Measurements from ENCODE around the gene HNRNPA1L2.
A peak's percentile ranks its signal among the peaks of the same experiment; 100 is the strongest.

The HNRNPA1L2 gene

DNA sequence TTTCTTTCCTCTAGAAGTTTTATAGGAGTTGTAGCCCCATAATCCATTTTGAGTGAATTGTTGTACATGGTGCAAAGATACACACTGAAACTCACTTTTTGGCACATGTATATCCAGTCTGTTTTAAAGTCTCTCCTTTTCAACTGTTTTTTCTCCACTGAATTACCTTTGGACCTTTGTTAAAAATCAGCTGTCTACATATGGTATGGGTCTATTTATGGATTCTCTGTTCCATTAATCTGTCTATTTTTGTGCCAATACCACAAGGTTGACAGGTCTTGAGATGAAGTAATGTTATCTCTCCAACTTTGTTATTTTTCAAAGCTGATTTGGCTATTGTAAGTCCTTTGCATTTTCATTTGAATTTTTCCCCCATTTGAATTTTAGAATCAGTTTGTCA lies 4.7 kb downstream of the HNRNPA1L2 start:
- Mint-ChIP-seq H3K27me3 (ENCODE audit: low read depth, poor library complexity) (no peaks in the 10 kb centered on the region), H3K4me3 (no peak overlapping the region), H3K9me3 (no peaks in the 10 kb centered on the region), H3K4me1 (peaks cover 41% of the 10 kb centered on the region), H3K27ac (no peak overlapping the region), H3K36me3 (ENCODE audit: low read depth) (peaks cover 53% of the 10 kb centered on the region)
- no peak for DNase-seq
- TF ChIP-seq, protein P1, sequence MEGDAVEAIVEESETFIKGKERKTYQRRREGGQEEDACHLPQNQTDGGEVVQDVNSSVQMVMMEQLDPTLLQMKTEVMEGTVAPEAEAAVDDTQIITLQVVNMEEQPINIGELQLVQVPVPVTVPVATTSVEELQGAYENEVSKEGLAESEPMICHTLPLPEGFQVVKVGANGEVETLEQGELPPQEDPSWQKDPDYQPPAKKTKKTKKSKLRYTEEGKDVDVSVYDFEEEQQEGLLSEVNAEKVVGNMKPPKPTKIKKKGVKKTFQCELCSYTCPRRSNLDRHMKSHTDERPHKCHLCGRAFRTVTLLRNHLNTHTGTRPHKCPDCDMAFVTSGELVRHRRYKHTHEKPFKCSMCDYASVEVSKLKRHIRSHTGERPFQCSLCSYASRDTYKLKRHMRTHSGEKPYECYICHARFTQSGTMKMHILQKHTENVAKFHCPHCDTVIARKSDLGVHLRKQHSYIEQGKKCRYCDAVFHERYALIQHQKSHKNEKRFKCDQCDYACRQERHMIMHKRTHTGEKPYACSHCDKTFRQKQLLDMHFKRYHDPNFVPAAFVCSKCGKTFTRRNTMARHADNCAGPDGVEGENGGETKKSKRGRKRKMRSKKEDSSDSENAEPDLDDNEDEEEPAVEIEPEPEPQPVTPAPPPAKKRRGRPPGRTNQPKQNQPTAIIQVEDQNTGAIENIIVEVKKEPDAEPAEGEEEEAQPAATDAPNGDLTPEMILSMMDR (IDR thresholded peaks at IDR 0.05), result no peak

DNA sequence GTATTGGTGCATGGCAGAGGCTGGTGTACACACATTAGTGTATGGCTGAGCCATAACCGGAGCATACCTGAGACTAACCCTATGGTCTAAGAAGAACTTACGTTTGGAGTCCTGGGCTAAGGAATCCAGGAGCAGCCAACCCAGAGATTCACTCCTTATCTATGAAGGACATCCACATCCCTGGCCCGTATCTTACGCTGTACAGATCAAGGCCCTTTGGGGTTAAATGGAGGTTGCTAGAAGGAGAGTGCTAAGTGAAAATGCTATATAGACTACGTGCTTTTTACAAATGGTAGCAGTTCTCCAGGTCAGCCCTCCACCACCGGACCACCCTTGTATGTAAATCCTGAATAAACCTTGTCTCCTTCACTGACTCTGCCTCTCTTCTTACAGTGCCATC lies 8.5 kb downstream of the HNRNPA1L2 start:
- no peak overlapping the region for H3K4me3 Mint-ChIP-seq
- peaks cover 13% of the 10 kb centered on the region for H3K4me1 Mint-ChIP-seq
- peak overlapping the region; percentile 89 for H3K27ac Mint-ChIP-seq
- H3K36me3 Mint-ChIP-seq (ENCODE audit: low read depth), result peaks cover 41% of the 10 kb centered on the region
- H3K9me3 Mint-ChIP-seq, result no peaks in the 10 kb centered on the region
- TF ChIP-seq, protein P1 (IDR thresholded peaks at IDR 0.05), result no peak
- no peak for DNase-seq
- no peaks in the 10 kb centered on the region for H3K27me3 Mint-ChIP-seq (ENCODE audit: low read depth, poor library complexity)

DNA sequence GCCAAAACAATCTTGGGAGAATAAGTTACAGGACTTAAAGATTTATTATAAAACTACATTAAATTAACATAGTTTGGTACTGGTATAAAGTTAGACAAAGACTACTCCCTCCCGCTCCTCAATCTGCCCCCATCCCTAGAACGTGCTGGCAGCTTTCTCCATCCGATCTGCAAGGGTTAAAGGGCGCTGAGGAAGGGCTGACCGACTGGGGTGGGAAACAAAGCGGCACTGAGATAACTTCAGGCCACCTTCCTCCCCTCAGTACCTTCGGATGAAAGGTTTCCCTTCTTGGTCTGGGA lies 9.6 kb downstream of the HNRNPA1L2 start:
- DNase-seq, result no peak
- Mint-ChIP-seq H3K36me3 (ENCODE audit: low read depth) (peaks cover 35% of the 10 kb centered on the region), H3K9me3 (no peaks in the 10 kb centered on the region), H3K27ac (no peak overlapping the region), H3K4me1 (peaks cover 8% of the 10 kb centered on the region), H3K4me3 (no peak overlapping the region), H3K27me3 (ENCODE audit: low read depth, poor library complexity) (no peaks in the 10 kb centered on the region)
- TF ChIP-seq, protein P1 (IDR thresholded peaks at IDR 0.05), result no peak

DNA sequence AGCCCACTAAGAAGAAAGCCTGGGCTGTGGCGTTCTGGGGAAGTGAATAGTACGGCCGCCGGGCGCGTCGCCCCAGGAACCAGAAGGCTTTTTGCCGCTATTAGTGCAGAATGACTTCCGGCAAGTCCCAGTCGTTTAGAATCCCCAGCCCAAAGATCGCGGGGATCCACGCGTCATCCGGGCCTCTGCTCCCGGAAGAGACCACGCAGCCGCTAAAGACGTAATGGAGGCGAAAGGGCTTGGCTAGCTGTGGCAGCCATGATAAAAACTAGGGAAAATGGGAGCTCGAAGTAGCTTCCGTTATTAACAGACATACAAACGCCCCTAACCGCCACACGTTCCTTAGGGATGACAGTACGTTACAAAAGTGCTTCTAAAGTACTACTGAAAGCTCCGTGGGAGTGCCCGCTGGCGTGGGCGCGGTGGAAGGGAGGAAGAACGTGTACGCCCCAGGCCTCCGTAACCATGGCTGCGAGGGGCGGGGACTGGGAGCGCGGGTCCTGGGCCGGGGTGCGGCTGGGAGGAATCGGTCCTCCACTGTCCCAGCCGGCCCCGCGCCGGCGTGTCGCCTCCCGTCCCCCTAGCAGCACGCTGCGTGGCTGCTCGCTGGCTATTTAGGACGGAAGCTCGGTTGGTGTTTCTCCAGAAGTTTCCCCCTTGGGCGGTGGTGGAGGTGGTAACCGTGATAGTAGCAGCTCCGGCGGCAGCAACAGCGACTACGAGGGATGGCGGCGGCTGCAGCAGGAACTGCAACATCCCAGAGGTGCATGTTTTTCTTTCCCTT lies 10.2 kb downstream of the HNRNPA1L2 start, which contains the start of gene SUGT1:
SUGT1 (plus strand) TSS at position 641 of the 784 bp plus-strand sequence; CDS start at position 726, 85 bp downstream.
- TF ChIP-seq, protein P1 (IDR thresholded peaks at IDR 0.05), result peak; percentile 59
- no peaks in the 10 kb centered on the region for H3K27me3 Mint-ChIP-seq (ENCODE audit: low read depth, poor library complexity)
- peaks cover 8% of the 10 kb centered on the region for H3K4me1 Mint-ChIP-seq
- peak; percentile 95 for DNase-seq
- H3K9me3 Mint-ChIP-seq, result no peaks in the 10 kb centered on the region
- peaks cover 35% of the 10 kb centered on the region for H3K36me3 Mint-ChIP-seq (ENCODE audit: low read depth)
- H3K4me3 Mint-ChIP-seq, result no peak within 1 kb of the TSS
- no peak within 1 kb of the TSS for H3K27ac Mint-ChIP-seq

DNA sequence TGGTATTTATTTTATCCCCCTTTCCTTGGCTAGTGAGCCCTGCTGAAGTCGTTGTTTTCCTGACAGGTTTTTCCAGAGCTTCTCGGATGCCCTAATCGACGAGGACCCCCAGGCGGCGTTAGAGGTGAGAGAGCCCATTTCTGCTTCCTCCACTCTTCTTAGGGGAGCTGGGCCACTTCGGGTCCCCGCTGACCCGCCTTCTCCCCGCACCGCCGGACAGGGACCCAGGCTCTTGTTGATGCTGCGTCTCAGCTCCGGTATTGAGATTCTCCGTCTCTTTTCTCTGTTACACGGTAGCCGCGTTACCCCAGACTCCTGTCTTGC lies 10.7 kb downstream of the HNRNPA1L2 start:
- TF ChIP-seq, protein P1 (IDR thresholded peaks at IDR 0.05), result no peak
- Mint-ChIP-seq H3K27me3 (ENCODE audit: low read depth, poor library complexity) (no peaks in the 10 kb centered on the region), H3K4me3 (no peak overlapping the region), H3K27ac (no peak overlapping the region), H3K9me3 (no peaks in the 10 kb centered on the region), H3K4me1 (peaks cover 8% of the 10 kb centered on the region), H3K36me3 (ENCODE audit: low read depth) (peaks cover 30% of the 10 kb centered on the region)
- peak; percentile 67 for DNase-seq

DNA sequence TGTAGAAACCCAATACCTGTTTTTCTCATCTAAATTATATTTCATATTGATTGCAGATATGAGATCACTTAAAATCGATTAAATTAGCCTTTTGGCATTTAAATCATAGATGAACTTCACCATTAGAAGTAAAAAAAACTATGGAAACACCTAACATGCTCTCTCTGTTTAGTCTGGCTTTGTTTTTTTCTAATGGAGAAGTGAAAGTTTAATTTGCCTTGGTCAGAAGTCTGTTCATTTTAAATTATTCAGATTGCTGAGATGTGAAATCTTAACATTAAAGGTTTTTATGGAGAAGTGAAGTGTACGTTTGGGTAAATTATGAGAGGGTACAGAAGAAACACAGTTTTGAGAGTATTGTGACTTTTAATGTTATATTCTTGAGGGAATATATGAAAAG lies 17.1 kb downstream of the HNRNPA1L2 start:
- H3K36me3 Mint-ChIP-seq (ENCODE audit: low read depth), result peaks cover 38% of the 10 kb centered on the region
- DNase-seq, result no peak
- H3K4me1 Mint-ChIP-seq, result no peaks in the 10 kb centered on the region
- TF ChIP-seq, protein P1 (IDR thresholded peaks at IDR 0.05), result no peak
- peak overlapping the region; percentile 20 for H3K27ac Mint-ChIP-seq
- H3K27me3 Mint-ChIP-seq (ENCODE audit: low read depth, poor library complexity), result no peaks in the 10 kb centered on the region
- no peaks in the 10 kb centered on the region for H3K9me3 Mint-ChIP-seq
- no peak overlapping the region for H3K4me3 Mint-ChIP-seq
